SW480 (cell line): ENCODE data around the gene RPS21.
"Not testable (repeated sequence)": the region's sequence is repeated elsewhere in the genome, so short reads cannot be mapped to it uniquely, and the experiment has no call there.

Experiments
- DNase-seq: peaks from one replicate; pipeline ENCODE4 v3.0.0-alpha.2; 2016; ENCODE audit warnings: low spot score

Gene RPS21

DNA sequence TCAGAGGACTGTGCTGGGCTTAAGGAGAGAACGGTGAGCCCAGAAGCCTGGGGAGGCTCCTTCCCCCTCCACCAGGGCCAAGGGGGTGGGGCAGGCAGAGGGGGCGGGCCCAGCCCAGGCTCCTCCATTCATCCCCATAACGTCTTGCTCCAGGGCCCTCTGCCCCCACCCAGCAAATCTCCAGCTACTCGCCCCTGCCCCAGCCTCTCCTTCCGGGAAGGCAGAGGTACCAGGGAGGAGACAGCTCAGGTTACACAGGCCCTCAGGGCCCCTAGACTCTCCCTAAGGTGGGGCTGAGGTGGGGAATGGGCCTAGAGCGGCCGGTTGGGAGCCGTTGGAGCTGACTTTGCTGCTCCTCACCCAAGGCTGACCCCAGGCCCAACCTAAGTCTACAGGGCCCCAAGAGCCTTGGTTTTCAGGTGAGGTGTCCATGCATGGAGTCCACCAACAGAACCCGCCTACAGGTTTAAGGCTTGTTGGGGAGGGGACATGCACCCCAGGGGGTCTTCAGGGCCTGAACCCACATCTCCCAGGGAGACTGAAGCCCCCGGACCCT lies 21.0 kb upstream of the RPS21 start:
- peak; percentile 76 for DNase-seq

GRCh38 chr20:62366370-62367135 lies 20.4 kb upstream of the RPS21 start:
- DNase-seq: peak; percentile 56

DNA sequence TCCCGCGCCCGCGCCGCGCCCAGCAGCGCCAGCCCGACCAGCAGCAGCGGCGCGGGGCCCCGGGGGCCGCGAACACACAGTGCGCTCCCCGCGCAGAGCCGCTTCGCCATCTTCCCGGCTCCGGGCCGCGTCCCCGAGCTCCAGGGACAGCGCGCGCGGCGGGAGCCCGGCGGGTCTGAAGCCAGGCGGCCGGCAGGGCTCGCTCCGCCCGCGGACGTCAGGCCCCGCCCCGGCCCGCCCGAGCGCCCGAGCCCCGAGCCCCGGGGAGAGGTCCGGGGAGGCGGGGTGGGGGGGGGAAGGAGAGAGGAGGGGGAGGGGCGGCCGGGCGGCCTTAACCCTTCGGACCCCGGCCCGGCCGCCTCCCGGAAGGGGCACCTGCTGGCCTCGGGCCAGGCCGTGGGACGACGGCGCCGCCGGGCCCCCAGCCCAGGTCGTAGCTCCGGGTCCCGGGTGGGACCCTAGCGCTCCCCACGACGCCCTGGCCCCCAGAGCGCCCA lies 19.7 kb upstream of the RPS21 start, which contains the start of gene LAMA5:
LAMA5 (minus strand) TSS at position 177 of the 497 bp plus-strand sequence; CDS start at position 110, 67 bp downstream.
- DNase-seq: no peak

DNA sequence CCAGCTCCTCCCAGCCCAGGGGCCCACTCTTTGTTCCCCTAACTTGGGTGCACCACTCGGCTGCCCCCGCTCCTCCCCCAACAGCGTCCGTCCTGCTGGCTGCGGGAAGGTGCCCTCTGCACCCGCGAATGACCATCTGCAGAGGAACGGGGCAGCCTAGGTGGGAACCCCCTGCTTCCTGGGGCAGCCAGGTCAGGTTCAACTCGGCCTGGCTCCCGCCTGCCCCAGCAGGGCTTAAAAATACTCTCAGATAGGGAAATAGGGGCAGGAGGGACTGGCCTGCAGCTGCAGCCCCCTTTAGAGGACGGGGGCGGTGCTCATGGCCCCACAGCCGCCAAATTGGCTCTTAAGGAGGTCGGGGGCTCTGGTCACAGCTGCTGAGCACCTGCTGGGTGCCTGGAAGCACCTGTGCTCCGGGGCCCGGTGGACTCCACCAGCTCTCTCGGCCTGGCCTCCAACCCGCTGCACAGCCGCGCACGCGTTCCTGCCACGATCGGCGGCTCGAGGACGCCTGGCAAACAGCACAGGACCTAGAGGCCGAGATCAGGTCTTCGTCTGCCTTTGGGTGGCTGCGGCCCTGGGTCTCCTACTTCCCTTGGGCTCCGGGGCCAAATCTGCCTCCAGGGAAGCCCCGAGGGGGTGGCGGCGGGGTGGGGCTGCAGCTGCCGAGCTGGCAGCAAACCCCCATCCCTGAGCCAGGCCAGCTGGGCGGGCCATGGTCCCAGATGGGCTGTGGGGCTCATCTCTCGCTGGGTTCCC lies 19.1 kb upstream of the RPS21 start:
- peak; percentile 60 for DNase-seq

- DNase-seq: no peak
These were observed 18.4 kb upstream of the RPS21 start for GRCh38 chr20:62368392-62368975.

DNA sequence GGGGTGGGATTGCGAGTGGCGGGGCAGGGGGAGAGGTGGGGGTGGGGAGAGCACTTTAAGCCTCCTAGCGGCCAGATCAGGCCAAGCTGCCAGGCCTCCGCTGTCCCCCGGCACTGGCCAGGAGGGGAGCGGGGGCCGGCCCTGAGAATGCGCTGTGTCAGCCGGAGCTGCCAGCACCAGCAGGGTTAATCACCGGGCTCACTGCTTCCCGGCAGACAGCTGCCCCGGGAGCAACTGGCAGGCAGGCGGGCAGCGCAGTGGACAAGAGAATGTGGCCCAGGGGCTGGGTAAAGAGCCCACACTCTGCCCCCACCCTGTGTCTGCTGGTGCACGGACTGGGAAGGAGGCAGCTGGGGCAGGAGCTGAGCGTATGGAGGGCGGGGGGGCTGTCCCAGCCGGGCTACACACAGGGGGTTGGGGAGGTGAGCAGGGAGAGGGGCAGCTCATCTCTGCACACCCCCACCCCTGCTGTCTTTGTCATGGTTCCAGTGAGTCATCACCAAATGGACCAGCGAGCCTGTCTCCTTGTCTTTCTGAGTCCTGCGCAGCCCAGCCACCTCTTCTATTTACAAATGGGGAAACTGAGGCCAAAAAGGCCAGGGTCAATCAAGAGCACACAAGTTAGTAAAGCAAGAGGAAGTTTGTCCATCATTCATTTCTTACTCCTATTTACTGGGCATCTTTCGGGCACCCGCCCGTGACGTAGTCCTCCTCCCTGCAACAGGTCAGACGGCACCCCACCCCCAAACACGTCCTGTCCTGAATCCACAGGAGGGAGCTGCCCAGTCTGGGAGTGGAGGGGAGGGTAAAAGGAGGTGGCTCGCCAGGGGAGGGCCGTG lies 17.7 kb upstream of the RPS21 start:
- DNase-seq: peak; percentile 82

- DNase-seq: no peak
These were observed 17.1 kb upstream of the RPS21 start for GRCh38 chr20:62369815-62370114.

DNA sequence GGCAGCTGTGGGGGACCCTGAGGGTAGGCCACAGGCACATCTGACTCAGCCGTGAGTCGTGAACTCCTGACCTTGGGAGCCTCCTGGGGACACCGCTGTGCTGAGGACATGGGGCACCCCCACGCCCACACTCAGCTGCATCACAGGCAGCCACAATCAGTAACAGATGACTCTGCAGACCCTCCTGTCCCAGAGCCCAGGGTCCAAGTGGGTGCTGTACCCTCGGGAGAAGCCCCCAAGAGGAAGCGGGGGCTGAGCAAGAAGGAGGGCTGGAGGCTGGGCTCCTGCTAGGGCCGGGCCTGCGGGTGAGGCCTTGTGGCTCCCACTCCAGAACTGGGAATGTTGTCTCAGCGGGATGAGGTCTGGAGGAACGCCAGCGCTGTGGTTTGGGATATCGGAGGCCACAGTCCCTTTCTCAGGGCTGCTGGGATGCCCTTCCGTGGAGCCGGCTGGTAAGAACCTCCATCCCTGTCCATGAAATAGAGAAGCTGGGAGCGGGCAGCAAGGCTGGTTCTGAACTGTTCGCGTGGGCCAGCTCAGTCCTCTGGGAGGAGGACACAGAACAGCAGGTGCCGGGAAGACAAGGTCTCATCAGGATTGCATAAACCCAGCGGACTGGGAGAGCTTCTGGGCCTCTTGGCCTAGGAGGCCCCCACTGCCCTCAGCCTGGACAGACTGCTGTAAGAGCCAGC lies 16.6 kb upstream of the RPS21 start:
- peak; percentile 90 for DNase-seq

- DNase-seq: no peak
These were observed 15.9 kb upstream of the RPS21 start for GRCh38 chr20:62370807-62371587.

- DNase-seq: no peak
These were observed 15.3 kb upstream of the RPS21 start for GRCh38 chr20:62371588-62372041.

GRCh38 chr20:62372042-62372993 lies 14.6 kb upstream of the RPS21 start:
- DNase-seq: no peak

DNA sequence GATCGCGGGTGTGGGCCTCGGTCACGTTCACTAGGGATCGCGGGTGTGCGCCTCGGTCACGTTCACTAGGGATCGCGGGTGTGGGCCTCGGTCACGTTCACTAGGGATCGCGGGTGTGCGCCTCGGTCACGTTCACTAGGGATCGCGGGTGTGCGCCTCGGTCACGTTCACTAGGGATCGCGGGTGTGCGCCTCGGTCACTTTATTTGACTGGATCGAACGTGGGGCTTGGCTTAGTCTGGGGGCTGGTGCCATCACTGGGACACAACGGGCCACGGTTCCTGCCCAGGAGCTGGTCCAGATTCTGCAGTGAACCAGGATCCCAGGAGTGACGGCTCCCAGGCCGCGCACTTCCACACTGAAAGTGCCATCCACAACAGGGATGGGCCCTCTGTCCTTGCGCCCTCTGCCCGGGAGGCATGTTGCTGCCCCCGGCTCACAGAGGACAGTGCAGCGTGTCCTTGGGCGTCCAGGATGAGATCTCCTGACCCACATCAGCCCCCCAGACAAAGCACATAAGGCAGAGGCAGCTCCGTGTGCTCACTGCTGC lies 13.2 kb upstream of the RPS21 start:
- DNase-seq: not testable (repeated sequence)

DNA sequence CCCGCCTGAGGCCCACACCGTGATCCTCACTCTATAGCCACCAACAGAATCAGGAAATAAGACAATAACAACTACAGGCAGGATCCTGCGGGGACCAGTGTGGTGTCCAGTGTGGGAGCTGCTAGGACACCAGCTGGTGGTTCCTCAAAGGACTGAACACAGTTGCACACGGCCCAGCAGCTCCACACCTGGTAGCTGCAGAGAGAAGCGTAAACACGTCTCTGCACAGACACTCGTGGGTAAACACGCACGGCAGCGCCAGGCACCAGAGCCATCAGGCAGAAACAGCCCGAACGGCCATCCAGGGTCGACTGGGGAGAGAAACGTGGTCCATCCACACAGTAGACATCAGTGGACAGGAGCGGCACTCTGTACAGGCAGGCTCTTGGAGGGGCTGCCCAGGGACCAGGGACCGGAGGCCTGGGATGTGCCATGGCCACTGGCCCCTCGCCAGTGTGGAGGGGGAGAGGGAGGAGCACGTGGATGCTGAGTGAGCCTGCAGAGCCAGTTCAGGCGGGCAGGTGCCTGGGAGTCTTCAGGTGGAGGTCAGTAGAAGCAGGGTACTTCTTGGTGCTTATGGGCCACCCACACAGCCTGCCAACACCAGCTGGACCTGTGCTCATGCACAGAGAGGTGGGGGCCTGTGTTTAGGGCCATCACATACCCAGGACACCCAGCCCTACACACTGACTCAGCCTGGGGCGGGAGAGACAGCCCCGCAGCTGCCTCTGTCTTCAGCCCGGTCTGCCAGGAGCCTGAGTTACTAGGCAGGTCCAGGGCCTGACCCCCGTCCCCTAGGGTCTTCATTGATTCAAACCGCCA lies 12.4 kb upstream of the RPS21 start:
- DNase-seq: no peak

DNA sequence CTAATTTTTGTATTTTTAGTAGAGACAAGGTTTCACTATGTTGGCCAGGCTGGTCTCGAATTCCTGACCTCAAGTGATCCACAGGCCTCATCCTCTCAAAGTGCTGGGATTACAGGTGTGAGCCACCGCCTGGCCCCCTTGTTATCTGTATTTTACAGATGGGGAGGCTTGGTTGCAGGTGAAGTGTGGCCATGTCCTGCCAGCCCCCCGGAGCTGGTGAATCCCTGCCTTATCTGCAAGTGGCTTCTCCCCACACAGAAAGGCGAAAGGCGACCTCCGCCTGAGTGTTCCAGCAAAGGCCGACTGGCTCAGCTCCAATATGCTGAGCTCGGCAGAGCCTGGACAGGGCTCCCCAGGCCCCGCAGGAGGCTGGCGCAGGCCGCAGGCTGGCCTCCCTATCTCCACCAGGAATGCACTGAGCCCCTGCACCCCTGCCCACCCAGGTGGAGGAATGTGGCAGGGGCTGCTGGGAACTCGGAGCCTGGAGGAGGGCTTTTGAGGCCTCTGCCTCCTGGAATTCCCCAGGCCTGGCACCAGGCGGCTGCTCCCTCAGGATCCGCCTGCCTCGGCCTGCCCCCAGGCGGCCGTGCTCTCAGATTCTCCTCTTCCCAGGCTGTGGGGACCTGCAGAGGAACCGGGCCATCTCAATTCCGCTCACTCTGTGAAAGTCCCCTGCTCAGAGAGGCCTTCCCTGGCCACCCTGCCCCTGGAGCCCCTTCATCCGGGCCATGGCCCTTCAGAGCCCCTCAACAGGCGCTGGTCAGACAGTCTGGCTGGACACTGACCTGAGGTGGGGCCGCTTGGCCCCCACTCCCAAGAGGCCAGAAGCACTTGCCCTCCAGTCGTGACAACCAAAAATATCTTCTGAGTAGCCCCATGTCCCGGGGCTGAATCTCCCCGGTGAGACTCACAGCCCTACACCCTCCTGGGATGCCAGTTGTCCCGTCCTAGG lies 10.5 kb upstream of the RPS21 start:
- no peak for DNase-seq

DNA sequence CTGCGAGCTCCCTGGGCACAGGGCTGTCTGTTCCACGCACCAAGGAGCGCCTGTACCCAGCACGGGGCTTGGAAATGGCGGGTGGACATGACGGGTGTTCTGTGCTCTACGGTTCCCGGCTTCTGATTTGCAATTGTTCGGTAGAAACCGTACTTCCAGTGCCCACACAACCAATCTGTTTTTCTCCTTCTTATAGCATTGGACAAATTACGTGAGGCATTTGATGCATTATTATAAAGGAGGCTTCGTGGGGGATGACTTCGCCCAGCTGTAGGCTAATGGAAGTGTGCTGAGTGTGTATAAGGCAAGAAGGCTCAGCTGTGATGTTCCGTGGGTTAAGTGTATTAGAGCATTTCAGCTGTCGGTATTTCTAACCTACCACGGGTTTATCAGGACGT lies 9.8 kb upstream of the RPS21 start:
- no peak for DNase-seq

GRCh38 chr20:62377615-62378178 lies 9.2 kb upstream of the RPS21 start:
- DNase-seq: no peak
